Thyroid gland (tissue), 4 donors: ENCODE measurements around the gene LHFPL2.

Experiments used
- POLR2A ChIP-seq, 2 donors: fragments of 450-650 bp; IDR thresholded peaks; one replicate each; pipeline ENCODE4 v1.6.1; 2017; ENCODE audit warnings: antibody characterized with exemption in 2 of 2, mild to moderate bottlenecking in 2 of 2, moderate library complexity in 1 of 2
- TF ChIP-seq, protein P1 (sequence below), 6 experiments: fragments of 200-600 bp in 3 of 6; fragments of 450-650 bp in 3 of 6; sonication (generic) in 3 of 6; IDR thresholded peaks; one replicate each; pipeline ENCODE4 v1.5.1; 2016 to 2019; ENCODE audit warnings: antibody characterized with exemption in 6 of 6, mild to moderate bottlenecking in 2 of 6, inconsistent platforms in 1 of 6, moderate library complexity in 1 of 6

DNA sequence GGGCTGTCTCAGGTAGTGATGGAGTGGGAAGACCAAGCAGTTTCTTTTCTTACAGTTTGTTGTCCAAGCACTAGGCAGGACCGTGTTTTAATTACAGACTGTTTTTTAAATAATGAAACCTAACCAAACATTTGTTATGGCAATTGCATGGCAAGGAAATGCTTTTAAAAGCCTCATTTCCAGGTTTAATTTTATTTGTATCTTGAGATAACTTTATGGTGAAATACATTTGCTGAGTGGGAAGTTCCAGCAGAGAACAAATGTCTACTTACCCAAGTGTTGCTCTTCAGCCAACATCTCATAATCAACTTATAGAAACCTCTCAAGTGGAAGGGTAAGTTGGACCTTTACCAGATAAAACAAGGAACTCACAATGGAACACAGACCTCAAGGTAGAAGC, 11.8 kb upstream of the LHFPL2 start:
- TF ChIP-seq, protein P1, sequence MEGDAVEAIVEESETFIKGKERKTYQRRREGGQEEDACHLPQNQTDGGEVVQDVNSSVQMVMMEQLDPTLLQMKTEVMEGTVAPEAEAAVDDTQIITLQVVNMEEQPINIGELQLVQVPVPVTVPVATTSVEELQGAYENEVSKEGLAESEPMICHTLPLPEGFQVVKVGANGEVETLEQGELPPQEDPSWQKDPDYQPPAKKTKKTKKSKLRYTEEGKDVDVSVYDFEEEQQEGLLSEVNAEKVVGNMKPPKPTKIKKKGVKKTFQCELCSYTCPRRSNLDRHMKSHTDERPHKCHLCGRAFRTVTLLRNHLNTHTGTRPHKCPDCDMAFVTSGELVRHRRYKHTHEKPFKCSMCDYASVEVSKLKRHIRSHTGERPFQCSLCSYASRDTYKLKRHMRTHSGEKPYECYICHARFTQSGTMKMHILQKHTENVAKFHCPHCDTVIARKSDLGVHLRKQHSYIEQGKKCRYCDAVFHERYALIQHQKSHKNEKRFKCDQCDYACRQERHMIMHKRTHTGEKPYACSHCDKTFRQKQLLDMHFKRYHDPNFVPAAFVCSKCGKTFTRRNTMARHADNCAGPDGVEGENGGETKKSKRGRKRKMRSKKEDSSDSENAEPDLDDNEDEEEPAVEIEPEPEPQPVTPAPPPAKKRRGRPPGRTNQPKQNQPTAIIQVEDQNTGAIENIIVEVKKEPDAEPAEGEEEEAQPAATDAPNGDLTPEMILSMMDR (IDR thresholded peaks at IDR 0.05) = no peak
- no peak for TF ChIP-seq POLR2A (IDR thresholded peaks at IDR 0.05)
